Measurements from ENCODE around the gene TSC22D3.
"Not testable (repeated sequence)": the region's sequence is repeated elsewhere in the genome, so short reads cannot be mapped to it uniquely, and the experiment has no call there.

TSC22D3 gene

DNA sequence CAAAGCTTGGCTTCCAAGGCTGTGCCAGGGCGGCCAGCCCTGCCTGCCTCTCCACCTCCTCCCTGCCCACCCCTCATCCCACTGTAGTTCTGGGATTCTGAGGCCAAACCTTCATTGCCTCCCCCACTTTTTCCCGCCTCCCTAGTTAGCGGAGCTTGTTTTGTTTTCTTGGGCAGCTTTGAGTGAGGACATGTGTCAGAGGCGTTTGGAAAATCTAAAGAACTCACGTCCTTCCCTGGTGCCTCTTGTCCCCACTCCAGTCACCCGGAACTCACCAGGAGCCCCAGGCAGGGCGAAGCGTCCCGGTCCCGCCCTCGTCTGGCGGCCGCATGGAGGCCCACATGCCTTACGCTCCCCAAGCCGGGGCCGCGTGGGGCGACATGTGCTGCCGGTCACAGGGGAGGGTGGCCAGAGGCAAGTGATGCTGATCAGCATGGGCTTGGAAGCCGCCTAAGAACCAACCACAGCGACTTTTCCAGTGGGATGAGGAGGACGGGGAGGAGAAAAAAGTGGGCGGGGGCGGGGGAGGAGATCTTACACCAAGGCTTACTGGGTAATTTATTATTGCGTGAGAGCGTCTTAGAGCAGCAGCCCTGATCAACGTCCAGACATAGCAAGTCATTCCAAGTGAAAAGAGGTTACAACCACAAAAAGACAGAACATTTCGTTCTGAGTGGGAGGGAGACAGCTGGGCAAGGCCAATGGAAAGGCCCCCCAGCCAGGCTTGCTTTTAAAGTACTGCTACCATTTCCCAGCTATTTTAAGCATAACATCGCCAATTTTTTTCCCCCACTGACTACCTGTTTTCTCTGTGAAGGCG is 98.8 kb downstream of the TSC22D3 start:
- peak; percentile 67 for DNase-seq

GRCh38 chrX:107675823-107676555 is 99.6 kb downstream of the TSC22D3 start:
- peak; percentile 17 for DNase-seq

DNA sequence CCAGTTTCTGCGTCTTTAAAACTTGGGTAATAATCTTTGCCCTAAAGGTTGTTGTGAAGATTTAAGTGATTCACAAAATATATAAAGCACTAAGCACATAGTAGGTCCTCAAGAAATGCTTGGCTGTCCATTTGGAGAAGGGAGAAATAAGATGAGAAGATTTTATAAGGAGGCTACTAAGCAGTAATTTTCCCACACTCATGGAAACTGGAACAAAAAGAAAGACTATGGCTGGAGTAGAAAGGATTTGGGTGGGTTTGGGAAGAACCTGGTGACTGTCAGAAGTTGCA is 100.3 kb downstream of the TSC22D3 start:
- DNase-seq: no peak

DNA sequence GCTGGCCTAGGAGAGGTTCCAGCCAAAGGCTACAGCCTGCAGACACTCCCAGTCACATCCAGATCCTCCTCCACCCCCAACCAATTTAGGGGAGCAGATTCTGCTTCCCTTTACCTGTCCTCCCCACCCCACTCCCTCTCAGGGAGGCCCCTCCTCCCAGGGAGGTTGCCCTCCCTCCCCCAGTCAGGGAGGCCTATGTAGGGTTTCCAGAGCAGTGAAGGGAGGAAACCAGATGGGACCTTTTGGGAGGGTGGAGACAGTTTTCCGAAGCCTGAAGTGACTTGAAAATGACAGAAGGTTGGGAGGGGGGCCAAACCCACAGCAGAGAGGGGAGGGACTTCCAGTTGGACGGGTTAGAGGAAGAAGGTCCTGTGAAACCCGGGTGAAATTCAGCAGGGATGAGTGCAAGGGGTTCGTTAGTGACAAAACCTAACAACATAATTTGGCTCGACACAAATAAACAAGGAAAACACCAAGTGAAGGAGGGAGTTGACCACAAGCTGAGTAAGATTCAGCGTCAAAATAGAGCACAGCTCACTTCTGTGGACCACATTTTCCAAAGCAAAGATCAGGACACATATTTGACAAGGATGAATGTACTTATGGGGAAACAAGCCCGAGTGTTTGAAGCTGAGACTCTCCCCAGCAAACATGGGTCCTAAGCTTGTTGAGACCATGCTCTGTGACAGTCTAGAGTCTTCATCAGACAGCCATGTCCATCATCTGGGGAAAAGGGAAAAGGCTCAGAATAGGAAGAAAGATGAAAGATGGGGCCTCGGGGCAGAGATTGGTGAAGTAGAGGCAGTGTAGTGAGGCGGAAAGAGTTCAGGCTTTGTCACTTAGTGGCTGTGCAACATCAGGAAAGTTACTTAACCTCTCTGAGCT is 100.9 kb downstream of the TSC22D3 start:
- peak; percentile 38 for DNase-seq

DNA sequence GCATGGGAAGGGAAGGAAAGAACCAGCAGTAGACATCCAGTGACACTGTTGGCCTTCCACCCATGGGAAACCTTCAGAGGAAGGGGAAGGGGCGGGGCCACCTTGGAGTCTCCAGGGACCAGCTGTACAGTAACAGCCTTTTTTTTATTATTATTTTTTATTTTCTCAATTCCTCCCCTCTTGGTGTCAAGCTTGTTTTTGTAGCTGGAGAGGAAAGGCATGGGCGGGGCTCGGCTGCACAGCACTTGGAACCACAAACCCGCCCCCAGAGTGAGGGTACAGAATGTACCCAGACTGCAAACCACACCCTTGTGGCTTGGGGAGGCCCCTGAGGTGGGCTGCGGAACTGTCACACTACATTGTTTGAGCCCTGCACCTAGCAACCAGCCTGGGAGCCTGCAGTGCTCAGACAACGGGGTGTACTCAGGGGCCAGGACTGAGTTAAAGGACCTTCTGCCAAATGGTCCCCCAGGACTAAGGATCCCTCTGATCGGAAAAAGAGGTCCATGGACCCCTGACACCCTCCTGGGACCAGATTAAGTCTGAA is 101.6 kb downstream of the TSC22D3 start:
- DNase-seq: peak; percentile 90

GRCh38 chrX:107673431-107673830 is 102.2 kb downstream of the TSC22D3 start:
- no peak for DNase-seq

DNA sequence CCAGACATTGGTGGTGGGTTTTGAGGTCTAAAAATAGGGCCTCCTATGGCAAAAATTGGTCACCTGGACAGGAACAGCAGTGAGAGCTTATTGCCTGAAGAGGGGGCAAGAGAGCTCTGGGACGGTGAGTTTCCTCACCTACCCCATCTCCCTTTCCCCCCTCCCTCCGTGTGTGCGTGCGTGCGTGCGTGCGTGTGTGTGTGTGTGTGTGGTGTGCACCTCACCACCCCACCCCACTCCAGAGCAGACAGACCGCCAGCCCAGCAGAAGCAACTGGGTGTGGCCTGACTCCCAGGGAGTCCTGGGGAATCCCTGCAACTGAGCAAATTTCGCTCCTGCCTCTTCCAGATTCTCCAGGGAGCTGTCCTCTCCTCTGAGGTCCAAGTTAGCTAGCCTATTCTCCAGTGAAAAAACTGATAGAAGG is 102.6 kb downstream of the TSC22D3 start:
- peak; percentile 80 for DNase-seq

- not testable (repeated sequence) for DNase-seq
These were observed 104.3 kb downstream of the TSC22D3 start for GRCh38 chrX:107671256-107671655.

DNA sequence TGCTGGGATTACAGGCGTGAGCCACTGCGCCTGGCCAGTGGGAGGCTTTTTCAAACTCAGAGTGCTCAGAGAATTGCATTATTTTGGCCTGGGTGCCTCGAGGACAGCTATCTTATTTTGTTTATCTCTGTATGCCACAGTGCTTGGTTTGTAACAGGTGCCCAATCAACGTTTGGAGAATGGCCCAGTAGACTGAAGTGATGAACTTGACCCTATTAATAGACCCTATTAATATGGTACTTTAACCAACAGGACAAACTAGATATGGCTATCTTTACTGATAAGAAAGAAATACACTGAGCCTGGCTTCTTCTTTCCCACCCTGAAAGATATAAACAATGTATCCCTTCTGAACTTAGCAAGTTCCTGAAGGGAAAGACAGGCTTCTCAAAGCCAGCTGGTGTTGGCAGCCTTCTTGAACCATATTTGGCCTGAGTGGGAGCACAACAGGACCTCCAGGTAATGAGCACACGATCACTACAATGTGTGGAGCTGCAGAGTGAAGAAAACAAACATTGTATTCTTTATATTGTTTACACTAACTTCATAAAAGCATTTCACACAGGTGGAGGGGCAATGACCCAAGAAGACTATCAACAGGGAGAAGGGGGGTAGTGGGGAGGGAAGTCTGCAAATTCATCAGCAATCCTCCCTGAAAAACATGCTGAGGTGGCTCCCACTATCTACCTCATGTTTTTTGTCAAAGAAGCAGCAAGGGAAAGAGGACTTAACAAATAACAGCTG is 105.5 kb downstream of the TSC22D3 start:
- no peak for DNase-seq

GRCh38 chrX:107669261-107669660 is 106.3 kb downstream of the TSC22D3 start:
- no peak for DNase-seq

GRCh38 chrX:107668710-107669109 is 106.9 kb downstream of the TSC22D3 start:
- not testable (repeated sequence) for DNase-seq

DNA sequence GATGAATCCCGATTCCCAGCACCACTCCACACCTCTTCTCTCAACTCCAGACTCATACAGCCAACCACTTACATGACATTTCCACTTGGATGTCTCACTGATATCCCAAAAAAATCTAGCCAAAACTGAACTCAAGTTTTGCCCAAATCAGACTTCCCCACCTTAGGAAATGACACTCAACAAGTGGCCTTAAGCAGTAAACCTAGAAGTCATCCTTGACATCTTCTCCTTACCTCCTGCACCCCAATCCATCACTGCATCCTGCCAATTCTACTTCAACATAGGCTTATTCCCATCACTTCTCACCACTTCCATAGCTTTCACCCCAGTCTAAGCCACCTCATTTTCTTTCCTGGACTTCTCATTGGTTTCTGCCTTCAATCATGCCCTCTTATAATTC is 108.2 kb downstream of the TSC22D3 start:
- DNase-seq: no peak

DNA sequence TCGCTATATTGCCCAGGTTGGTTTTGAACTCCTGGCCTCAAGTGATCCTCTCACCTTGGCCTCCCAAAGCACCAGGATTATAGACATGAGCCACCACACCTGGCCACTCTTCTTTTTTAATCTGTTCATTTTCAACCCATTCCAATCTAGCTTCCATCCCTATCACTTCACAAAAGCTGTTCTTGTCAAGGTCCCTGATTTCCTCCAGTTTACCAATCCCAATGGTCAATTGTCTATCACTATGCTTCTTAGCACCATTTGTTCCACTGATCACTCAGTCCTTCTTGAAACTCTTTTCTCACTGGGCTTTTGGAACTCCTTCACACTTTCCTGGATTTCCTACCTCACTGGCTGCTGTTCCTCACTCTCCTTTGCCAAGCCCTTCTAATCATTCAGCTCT is 108.7 kb downstream of the TSC22D3 start:
- no peak for DNase-seq
